Uterus (tissue), 2 donors: ENCODE data around the gene CENPX.

Experiments
- POLR2A ChIP-seq, 2 donors: fragments of 450-650 bp; IDR thresholded peaks; one replicate each; pipeline ENCODE4 v1.6.1; 2016; ENCODE audit warnings: antibody characterized with exemption in 2 of 2, mild to moderate bottlenecking in 1 of 2, moderate library complexity in 1 of 2
- TF ChIP-seq, protein P1 (sequence below), 4 experiments: fragments of 200-600 bp in 2 of 4; fragments of 450-650 bp in 2 of 4; sonication (generic) in 2 of 4; IDR thresholded peaks; one replicate each; pipeline ENCODE4 v1.5.1; 2016 to 2019; ENCODE audit warnings: antibody characterized with exemption in 4 of 4, mild to moderate bottlenecking in 2 of 4, moderate library complexity in 1 of 4

DNA sequence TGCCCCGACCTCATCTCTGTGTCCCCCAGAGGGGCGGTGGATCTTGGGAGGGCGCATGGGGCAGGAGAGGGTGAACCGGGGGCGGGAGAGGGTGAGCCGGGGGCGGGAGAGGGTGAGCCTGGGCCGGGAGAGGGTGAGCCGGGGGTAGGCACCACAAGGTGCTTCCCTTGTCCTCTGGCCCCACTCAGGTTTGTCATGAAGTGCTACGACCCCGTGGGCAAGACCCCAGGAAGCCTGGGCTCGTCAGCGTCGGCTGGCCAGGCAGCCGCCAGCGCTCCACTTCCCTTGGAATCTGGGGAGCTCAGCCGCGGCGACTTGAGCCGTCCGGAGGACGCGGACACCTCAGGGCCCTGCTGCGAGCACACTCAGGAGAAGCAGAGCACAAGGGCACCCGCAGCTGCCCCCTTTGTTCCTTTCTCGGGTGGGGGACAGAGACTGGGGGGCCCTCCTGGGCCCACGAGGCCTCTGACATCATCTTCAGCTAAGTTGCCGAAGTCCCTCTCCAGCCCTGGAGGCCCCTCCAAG is 26.4 kb downstream of the CENPX start:
- TF ChIP-seq, protein P1, sequence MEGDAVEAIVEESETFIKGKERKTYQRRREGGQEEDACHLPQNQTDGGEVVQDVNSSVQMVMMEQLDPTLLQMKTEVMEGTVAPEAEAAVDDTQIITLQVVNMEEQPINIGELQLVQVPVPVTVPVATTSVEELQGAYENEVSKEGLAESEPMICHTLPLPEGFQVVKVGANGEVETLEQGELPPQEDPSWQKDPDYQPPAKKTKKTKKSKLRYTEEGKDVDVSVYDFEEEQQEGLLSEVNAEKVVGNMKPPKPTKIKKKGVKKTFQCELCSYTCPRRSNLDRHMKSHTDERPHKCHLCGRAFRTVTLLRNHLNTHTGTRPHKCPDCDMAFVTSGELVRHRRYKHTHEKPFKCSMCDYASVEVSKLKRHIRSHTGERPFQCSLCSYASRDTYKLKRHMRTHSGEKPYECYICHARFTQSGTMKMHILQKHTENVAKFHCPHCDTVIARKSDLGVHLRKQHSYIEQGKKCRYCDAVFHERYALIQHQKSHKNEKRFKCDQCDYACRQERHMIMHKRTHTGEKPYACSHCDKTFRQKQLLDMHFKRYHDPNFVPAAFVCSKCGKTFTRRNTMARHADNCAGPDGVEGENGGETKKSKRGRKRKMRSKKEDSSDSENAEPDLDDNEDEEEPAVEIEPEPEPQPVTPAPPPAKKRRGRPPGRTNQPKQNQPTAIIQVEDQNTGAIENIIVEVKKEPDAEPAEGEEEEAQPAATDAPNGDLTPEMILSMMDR (IDR thresholded peaks at IDR 0.05): no peak
- TF ChIP-seq POLR2A (IDR thresholded peaks at IDR 0.05): no peak
